DND-41 (cell line): Measurements from ENCODE around the gene TH.
"Not testable (repeated sequence)": the region's sequence is repeated elsewhere in the genome, so short reads cannot be mapped to it uniquely, and the experiment has no call there.

ENCODE experiments used
- ATAC-seq: fragments of 200-7000 bp; cut with Tn5 transposase; 3 replicates; pipeline ENCODE4 v1.9.1; 2021; ENCODE audit warnings: low read depth; ENCODE audit not compliant: insufficient read depth
- DNase-seq: peaks from one replicate; pipeline ENCODE4 v3.0.0-alpha.2; 2020
- H2AFZ ChIP-seq: 2 replicates; pipeline ENCODE4 v1.6.0; 2012; ENCODE audit warnings: low read depth, low read length
- H3K27ac ChIP-seq: 2 replicates; pipeline ENCODE4 v1.5.1; 2012; ENCODE audit warnings: low read length, inconsistent platforms
- H3K27me3 ChIP-seq: fragments of 200-600 bp; sonication (generic); 2 replicates; pipeline ENCODE4 v1.6.0; 2012; ENCODE audit warnings: low read length, mild to moderate bottlenecking, inconsistent platforms; ENCODE audit not compliant: insufficient read depth, poor library complexity
- H3K36me3 ChIP-seq: 2 replicates; pipeline ENCODE4 v1.5.1; 2012; ENCODE audit warnings: low read length, inconsistent platforms; ENCODE audit not compliant: insufficient read depth
- H3K4me1 ChIP-seq: 2 replicates; pipeline ENCODE4 v1.5.1; 2012; ENCODE audit warnings: mild to moderate bottlenecking, low read length; ENCODE audit not compliant: insufficient read depth
- H3K4me2 ChIP-seq: 2 replicates; pipeline ENCODE4 v1.6.0; 2012; ENCODE audit warnings: mild to moderate bottlenecking, moderate library complexity, low read length, inconsistent platforms; ENCODE audit not compliant: insufficient read depth
- H3K4me3 ChIP-seq, 2 experiments: fragments of 200-600 bp in 1 of 2; shearing (Covaris generic) in 1 of 2; 2 replicates each; pipeline ENCODE4 v1.5.1; 2012 to 2016; ENCODE audit warnings: inconsistent platforms in 2 of 2, low read length in 2 of 2, mild to moderate bottlenecking in 2 of 2, low read depth in 1 of 2, moderate library complexity in 1 of 2
- H3K79me2 ChIP-seq: 2 replicates; pipeline ENCODE4 v1.6.0; 2012; ENCODE audit warnings: low read length, inconsistent platforms; ENCODE audit not compliant: insufficient read depth
- H3K9ac ChIP-seq: 2 replicates; pipeline ENCODE4 v1.6.0; 2012; ENCODE audit warnings: low read depth, mild to moderate bottlenecking, inconsistent platforms, low read length, moderate library complexity
- H3K9me3 ChIP-seq: 2 replicates; pipeline ENCODE4 v1.5.1; 2012; ENCODE audit warnings: low read length, moderate library complexity, mild to moderate bottlenecking, inconsistent platforms; ENCODE audit not compliant: insufficient read depth, severe bottlenecking
- H4K20me1 ChIP-seq: 2 replicates; pipeline ENCODE4 v1.6.0; 2012; ENCODE audit warnings: low read length; ENCODE audit not compliant: insufficient read depth
- EZH2 ChIP-seq: IDR thresholded peaks from 3 replicates; pipeline ENCODE4 v1.6.1; 2012; ENCODE audit warnings: borderline replicate concordance, low read depth, mild to moderate bottlenecking, moderate library complexity, low read length, inconsistent platforms; ENCODE audit not compliant: severe bottlenecking
- TF ChIP-seq, protein P1 (sequence below): IDR thresholded peaks from 2 replicates; pipeline ENCODE4 v1.5.1; 2012; ENCODE audit warnings: borderline replicate concordance, low read length, moderate library complexity, mild to moderate bottlenecking; ENCODE audit not compliant: poor library complexity, severe bottlenecking; ENCODE audit errors: extremely low read depth

TH gene

DNA sequence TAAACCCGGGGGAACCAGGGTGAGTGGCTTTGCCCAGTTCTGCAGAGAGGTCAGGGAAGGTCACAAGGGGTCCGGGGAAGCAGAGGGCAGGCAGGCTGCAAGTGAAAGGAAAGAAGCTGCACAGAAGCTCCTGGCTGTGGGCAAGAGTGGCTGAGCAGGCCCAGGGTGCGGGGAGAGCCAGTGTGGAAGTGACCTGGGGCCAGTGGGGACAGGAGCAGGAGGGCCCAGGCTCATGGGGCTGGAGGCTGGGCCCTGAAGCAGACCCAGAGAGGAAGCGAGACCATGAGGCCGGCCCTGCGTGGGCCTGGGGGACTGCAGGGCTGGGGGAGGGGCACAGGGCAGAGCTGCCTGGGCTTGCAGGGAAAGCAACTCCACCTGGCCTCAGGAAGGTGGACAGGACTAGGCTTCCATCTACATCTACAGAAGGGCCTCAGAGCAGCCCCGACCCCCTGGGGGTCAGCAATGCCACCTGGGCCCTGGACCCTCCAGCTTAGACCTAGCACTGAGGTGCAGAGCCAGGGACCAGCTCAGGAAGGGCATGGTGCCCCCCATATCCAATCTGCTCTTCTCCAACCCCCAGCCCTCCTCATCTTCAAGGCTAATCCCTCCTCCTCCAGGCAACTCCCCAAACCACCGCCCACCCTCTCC lies 44.0 kb downstream of the TH start:
- Histone ChIP-seq H3K79me2 (no peaks in the 10 kb centered on the region), H3K4me1 (no peaks in the 10 kb centered on the region), H4K20me1 (no peaks in the 10 kb centered on the region; the same call in 1 of the 2 replicates), H3K36me3 (no peaks in the 10 kb centered on the region), H3K9me3 (no peaks in the 10 kb centered on the region), H3K27ac (no peak overlapping the region), H3K27me3 (no peaks in the 10 kb centered on the region), H2AFZ (no peak overlapping the region), H3K9ac (no peak overlapping the region), H3K4me3 (no peak overlapping the region), H3K4me2 (no peak overlapping the region)
- TF ChIP-seq, protein P1, sequence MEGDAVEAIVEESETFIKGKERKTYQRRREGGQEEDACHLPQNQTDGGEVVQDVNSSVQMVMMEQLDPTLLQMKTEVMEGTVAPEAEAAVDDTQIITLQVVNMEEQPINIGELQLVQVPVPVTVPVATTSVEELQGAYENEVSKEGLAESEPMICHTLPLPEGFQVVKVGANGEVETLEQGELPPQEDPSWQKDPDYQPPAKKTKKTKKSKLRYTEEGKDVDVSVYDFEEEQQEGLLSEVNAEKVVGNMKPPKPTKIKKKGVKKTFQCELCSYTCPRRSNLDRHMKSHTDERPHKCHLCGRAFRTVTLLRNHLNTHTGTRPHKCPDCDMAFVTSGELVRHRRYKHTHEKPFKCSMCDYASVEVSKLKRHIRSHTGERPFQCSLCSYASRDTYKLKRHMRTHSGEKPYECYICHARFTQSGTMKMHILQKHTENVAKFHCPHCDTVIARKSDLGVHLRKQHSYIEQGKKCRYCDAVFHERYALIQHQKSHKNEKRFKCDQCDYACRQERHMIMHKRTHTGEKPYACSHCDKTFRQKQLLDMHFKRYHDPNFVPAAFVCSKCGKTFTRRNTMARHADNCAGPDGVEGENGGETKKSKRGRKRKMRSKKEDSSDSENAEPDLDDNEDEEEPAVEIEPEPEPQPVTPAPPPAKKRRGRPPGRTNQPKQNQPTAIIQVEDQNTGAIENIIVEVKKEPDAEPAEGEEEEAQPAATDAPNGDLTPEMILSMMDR = no peak
- no peak for TF ChIP-seq EZH2
- no peak for ATAC-seq
- DNase-seq = no peak

DNA sequence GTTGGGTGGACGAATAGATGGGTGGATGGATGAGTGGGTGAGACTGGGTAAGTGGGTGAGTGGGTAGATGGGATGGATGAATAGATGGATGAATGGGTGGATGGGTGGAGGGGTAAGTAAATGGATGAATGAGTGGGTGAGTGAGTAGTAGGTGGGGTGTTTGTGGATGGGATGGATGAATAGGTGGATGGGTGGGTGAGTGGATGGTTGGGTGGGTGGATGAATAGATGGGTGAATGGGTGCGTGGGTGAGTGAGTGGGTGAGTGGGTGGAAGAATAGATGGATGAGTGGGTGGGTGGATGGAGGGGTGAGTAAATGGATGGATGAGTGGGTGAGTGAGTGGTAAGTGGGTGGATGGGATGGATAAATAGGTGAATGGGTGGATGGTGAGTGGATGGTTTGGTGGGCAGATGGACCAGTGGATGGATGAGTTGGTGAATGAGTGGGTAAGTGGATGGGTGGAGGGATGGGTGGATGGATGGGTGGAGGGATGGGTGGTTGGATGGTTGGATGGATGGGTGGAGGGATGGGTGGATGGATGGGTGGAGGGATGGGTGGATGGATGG lies 45.0 kb downstream of the TH start:
- no peaks in the 10 kb centered on the region for H3K4me1 ChIP-seq
- no peaks in the 10 kb centered on the region for H3K79me2 ChIP-seq
- no peak overlapping the region for H3K4me3 ChIP-seq
- H2AFZ ChIP-seq = no peak overlapping the region
- H4K20me1 ChIP-seq = no peaks in the 10 kb centered on the region; the same call in 1 of the 2 replicates
- H3K9ac ChIP-seq = no peak overlapping the region
- H3K27ac ChIP-seq = no peak overlapping the region
- ATAC-seq = no peak
- H3K36me3 ChIP-seq = no peaks in the 10 kb centered on the region
- TF ChIP-seq, protein P1 = no peak
- TF ChIP-seq EZH2 = no peak
- H3K4me2 ChIP-seq = no peak overlapping the region
- DNase-seq = no peak
- no peaks in the 10 kb centered on the region for H3K9me3 ChIP-seq
- no peaks in the 10 kb centered on the region for H3K27me3 ChIP-seq

DNA sequence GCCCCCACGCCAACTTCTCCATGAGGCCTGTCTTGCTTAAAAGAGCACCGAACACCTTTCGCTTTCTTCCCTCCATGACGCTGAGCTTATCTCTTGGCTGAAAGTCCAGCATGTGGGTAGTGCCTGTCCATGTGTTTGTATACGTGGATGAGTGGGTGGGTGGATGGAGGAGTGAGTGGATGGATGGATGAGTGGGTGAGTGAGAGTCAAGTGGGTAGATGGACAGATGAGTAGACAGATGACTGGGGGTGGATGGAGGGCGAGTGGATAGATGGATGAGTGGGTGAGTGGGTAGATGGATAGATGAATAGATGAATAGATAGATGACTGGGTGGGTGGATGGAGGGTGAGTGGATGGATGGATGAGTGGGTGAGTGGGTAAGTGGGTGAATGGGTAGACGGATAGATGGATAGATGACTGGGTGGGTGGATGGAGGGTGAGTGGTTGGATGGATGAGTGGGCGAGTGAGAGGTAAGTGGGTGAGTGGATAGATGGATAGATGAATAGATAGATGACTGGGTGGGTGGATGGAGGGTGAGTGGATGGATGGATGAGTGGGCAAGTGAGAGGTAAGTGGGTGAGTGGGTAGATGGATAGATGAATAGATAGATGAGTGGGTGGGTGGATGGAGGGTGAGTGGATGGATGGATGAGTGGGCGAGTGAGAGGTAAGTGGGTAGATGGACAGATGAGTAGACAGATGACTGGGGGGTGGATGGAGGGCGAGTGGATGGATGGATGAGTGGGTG lies 46.7 kb downstream of the TH start:
- H2AFZ ChIP-seq, H3K79me2 ChIP-seq, DNase-seq, H3K4me1 ChIP-seq, ATAC-seq, H3K4me3 ChIP-seq, H3K27me3 ChIP-seq, H3K9ac ChIP-seq, H3K9me3 ChIP-seq, H3K36me3 ChIP-seq, H3K27ac ChIP-seq, H4K20me1 ChIP-seq, H3K4me2 ChIP-seq: not testable (repeated sequence)

DNA sequence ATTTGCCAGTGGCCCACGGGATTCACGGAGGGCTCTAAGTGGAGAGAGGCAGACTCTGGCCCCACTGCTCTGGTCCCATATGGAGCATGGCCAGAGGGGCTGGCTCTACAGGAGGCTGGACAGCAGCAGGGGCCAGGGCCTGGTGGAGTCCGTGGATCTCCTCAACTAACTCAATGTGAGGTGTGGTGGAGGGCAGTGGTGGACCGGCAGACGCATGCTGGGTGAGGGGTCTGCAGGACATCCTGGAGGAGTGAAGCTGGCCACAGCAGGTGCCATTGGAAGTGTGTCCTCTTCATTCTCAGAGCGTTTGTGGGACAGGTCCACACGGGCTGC lies 48.0 kb downstream of the TH start:
- Histone ChIP-seq H3K36me3 (no peaks in the 10 kb centered on the region), H3K9me3 (no peaks in the 10 kb centered on the region), H3K4me1 (no peaks in the 10 kb centered on the region), H3K27me3 (no peaks in the 10 kb centered on the region), H3K9ac (no peak overlapping the region), H3K4me3 (no peak overlapping the region), H3K4me2 (no peak overlapping the region), H3K27ac (no peak overlapping the region), H3K79me2 (no peaks in the 10 kb centered on the region), H4K20me1 (no peaks in the 10 kb centered on the region; the same call in 1 of the 2 replicates), H2AFZ (no peak overlapping the region)
- ATAC-seq = no peak
- TF ChIP-seq, protein P1 = no peak
- no peak for TF ChIP-seq EZH2
- DNase-seq = no peak
